Stimulated activated CD4-positive, alpha-beta T cell treated with anti-CD3 and anti-CD28 coated beads, Interleukin-2, amount 100 ng/mL, for 48 hours (primary cell): Measurements from ENCODE around the gene DDA1.
A peak's percentile ranks its signal among the peaks of the same experiment; 100 is the strongest.
"Not testable (repeated sequence)": the region's sequence is repeated elsewhere in the genome, so short reads cannot be mapped to it uniquely, and the experiment has no call there.

Experiments used
- DNase-seq, 2 donors: peaks; one replicate each; pipeline ENCODE4 v3.0.0-alpha.2; 2020

Gene DDA1

DNA sequence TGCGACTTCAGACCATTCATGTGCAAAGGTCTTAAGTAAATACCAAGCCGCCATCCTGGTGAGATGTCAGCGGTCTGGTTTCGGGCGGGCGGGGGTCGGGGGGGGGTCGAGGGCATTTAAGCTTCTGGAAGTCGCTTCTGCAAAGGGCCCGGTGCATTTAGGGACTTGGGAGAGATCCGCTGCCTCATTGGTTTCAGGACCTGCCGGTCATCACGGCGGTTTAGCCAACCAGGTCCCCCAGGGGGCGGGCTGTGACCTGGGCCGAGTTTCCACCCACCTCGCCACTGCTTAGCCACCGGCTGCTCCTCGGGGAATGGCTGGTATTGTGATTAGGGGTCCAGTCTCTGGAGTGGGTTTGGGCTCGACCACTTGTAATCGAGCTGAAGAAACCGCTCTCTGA lies 19.9 kb upstream of the DDA1 start:
- peak; percentile 49 to 55 for DNase-seq

- peak; percentile 77 to 87 for DNase-seq
These were observed 16.9 kb upstream of the DDA1 start for GRCh38 chr19:17292301-17293074.

GRCh38 chr19:17293605-17294004 lies 15.8 kb upstream of the DDA1 start:
- DNase-seq, result no peak

DNA sequence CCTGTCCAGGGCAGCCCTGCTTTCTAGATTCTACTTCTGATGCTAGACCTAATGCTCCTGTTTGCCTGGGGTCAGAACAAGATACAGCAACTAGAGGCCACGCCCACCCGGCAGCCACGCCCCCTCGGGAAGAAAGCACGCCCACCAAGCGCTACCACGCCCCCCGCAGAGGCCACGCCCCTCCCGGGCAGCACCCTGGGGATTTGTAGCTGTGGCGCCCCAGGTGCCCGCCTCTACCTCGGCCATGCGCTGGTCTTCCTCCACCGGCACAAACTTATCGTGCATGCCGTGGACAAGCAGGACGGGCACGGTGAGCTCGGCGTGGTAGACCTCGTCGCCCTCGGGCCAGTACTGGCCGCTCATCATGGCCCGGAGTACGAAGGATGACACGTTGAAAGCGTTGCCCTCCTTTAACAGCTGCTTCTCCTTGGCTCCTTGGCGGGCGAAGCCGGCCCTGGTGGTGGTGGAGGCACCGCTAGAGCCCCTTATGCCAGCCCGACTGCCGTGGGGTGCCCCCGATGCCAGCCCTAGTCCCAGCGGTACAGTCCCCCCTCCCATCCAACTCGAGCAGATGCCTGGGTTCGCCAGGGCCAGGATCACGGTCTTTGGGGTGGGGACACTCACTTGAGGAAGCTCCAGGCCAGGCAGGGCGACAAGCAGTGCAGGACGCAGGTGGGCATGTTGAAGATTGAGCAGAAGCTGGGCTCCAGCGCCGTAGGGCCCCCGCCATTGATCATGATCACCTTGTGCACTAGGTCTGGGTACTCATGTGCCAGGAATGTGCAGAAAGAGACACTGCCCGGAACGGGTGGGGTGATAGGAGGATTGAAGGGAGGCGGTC lies 15.1 kb upstream of the DDA1 start:
- DNase-seq, result peak; percentile 54 to 73

DNA sequence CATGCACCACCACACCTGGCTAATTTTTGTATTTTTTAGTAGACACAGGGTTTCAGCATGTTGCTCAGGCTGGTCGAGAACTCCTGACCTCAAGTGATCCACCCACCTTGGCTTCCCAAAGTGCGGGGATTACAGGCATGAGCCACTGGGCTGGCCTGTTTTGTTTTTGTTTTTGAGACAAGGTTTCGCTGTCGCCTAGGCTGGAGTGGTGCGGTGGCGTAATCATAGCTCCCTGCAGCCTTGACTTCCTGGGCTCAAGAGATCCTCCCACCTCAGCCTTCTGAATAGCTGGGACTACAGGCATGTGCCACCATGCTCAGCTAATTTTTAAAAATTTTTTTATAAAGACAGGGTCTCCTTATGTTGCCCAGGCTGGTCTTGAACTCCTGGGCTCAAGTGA lies 13.8 kb upstream of the DDA1 start:
- not testable (repeated sequence) for DNase-seq

- DNase-seq, result no peak
These were observed 13.1 kb upstream of the DDA1 start for GRCh38 chr19:17296273-17296672.

DNA sequence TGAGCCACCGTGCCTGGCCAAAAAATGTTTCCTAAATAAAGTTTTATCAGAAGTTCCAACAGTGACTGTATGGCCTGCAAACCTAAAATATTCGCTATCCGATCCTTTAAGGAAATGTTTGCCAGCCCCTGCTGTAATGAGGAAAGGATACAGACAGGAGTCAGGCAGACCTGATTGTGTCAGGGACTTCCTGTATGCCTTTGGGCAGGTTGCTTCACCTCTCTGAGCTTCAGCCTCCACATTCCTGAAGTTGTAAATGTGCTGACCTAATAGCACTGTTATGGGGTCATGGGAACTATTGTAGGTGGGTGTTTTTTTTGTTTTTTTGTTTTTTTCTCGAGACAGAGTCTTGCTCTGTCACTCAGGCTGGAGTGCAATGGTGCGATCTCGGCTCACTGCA lies 12.4 kb upstream of the DDA1 start:
- DNase-seq, result no peak

- DNase-seq, result no peak
These were observed 8.3 kb upstream of the DDA1 start for GRCh38 chr19:17300992-17301619.

DNA sequence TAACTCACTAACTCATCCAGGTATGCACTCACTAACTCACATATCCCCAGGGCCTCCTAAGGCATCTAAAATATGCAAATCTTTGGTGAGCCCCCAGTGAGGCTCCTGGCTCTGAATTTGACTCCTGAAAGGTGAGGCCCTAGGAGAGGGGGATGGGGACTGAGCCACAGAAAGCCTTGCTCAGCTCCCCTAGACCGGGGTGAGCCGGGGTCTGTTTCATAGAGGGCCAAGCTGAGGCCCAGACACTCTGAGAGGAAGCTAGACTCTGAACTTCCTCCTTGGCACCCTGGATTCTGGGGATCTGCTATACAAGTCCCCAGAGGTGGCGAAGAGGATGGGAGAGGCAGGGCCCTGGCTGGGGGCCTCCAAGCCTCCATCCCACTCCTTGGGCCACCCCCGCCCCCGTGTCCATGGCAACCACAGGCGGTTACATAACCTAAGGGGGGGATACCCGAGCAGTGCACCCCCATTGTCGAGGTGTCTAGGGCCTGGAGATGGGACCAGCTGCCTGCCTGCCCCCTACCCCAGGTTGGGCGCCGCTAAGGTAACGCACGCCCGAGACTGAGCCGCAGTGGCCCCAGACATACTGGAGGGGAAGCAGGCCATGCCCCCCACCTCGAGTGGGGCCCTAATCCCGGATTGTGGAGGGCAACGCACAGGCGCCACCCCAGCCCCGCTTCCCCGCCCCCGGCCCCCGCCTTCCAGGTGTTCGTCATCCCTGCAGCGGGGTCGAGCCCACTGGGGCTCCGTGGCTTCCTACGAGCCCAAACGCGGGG lies 6.8 kb upstream of the DDA1 start:
- DNase-seq, result no peak

GRCh38 chr19:17303167-17303939 lies 6.0 kb upstream of the DDA1 start, which contains the start of gene ABHD8:
TSS of gene ABHD8 (minus strand) at chr19:17303425. CDS start at chr19:17301616, 1,809 bp downstream.
- peak; percentile 91 to 93 for DNase-seq

DNA sequence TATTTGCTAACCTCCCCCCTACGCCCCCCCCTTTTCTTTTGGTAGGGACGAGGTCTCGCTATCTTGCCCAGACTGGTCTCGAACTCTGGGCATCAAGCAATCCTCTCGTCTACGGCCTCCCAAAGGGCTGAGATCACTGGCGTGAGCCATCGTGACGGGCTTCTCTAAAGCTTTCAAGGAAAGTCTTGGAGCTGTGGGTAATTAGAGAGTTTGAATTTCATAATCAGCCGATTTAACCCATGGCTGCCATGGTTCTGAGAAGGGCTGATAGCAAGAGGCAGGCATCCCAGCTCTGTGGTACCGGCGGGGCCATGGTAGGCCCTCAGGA lies 5.5 kb upstream of the DDA1 start:
- DNase-seq, result no peak

GRCh38 chr19:17304386-17305215 lies 4.8 kb upstream of the DDA1 start:
- DNase-seq, result no peak

DNA sequence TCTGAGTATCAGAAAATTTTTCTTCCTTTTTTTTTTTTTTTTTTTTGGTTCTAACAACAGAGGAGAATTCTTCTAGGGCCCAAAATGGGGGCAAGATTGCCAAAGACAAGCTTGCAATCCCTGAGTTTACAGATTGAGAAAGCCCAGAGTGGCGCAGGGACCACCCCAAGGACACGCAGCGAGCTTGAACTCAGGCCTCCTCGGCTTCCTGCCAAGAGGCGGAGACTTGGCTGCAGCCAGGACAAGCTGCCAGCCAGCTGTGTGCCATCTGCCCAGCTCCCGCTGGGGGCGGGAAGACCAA lies 4.2 kb upstream of the DDA1 start:
- DNase-seq, result no peak

- peak; percentile 91 to 92 for DNase-seq
These were observed 3.7 kb upstream of the DDA1 start, which contains the start of gene MRPL34 for GRCh38 chr19:17305517-17306284. TSS of gene MRPL34 (plus strand) at chr19:17305872. CDS start at chr19:17305893, 21 bp downstream.

DNA sequence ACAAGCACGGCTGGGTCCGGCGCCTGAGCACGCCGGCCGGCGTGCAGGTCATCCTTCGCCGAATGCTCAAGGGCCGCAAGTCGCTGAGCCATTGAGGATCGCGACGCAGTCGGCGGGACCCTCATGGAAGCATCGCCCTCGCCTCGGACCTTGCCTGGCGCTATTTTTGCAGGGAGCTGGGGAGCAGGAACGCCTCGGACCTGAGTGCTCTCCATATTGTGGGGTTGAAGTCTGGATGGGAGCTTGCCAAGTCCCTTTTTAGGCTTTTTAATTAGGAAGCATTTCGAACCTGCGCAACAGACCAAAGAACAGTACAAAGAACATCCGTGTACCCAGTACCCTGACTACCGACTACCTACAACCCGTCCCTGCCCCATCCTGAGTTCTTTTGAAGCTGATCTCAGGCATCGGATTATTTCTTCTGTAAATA lies 3.1 kb upstream of the DDA1 start:
- no peak for DNase-seq

DNA sequence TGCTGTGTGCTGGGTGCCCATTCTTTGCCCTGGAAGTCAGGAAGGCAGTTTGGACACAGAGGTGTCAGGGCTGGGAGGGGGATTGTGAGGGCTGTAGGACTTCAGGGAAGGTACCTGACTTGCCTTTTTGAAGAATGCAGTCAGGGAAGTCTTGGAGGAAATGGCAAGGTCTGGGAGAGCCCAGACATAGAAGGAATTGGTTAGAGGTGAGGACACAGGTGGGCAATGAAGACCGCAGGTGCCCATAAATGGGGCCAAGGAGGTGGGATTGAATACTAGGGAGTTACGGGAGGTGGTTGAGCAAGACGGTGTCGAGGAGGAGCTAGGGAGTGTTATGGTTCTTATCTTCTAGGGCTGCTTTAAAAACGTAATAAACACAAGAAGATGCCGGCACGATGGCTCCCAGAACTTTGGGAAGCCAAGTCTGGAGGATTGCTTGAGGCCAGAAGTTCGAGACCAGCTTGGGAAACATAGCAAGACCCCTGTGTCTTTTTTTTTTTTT lies 1.4 kb upstream of the DDA1 start:
- DNase-seq, result no peak

DNA sequence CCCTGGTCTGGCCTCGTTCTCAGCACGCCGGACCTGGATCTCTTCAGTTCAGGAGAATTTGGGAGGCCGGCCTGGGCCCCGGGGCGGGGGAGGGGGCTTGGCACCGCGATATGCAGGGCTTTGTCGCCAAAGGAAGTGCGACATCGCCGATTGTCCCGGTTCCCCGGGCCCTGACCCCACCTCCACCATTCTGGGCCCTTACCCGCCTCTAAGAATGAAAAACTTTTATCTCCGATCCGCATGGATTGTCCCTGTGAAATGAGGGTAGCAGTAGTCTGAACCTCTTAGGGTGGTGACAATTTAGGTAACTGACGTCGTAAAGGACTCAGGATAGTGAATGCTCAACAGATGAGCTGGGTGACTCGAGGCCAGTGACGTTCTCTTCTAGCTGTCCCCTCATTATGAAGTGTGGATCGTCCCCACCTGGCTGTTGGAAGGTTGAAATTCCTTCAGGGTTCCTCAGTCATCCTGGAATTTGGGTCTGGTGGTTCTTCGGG lies 650 bp downstream of the DDA1 start:
- no peak for DNase-seq

DNA sequence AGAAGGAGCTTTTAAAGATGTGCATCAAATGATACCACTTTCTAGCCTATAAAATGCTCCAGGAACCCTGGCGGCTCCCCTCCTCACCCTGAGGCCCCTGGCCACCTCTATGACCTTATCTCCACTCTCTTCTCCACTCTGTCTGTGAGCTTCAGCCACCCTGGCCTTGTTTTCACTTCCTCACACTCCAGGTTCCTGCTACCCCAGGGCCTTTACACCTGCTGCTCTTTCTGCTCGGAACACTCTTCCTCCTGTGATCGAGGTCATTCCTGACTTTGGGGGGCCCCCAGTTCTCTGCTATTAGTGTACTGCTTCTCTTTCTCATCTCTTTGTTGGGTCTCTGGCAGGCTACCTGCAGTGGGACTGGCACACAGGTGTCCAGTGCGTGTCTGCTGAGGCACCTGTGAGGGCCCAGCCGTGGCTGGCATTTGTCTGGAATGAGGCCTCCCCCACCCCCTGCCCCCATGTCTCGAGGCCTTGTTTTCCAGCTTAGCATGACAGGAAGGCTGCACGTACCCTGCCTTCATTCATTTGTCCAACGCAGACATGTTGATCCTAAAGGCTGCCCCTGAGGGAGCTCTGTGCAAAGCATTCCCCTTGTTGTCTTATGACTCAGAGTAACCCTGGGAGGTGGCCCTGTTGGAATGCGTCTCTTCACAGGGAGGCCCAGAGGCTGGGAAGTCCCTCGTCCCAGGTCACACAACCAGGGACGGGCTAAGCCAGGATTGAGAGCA lies 2.3 kb downstream of the DDA1 start:
- no peak for DNase-seq
